Heart right ventricle (tissue), 16 donors: Measurements from ENCODE around the gene UTF1. TPM values are rescaled to one million over a fixed set of nuclear protein-coding genes. Genes with fewer than 3 reads are reported as not detected.

Experiments used
- ATAC-seq, 8 donors: fragments of 200-7000 bp; cut with Tn5 transposase; one replicate each; pipeline ENCODE4 v1.9.1; 2020; ENCODE audit warnings: mild to moderate bottlenecking in 8 of 8, moderate library complexity in 8 of 8, moderate number of reproducible peaks in 1 of 8
- DNase-seq, 2 donors: peaks; one replicate each; pipeline ENCODE4 v3.0.0-alpha.2; 2020
- H3K27ac ChIP-seq, 10 donors: fragments of 200-600 bp; sonication (generic) in 2 of 10; one replicate each; pipeline versions ENCODE4 v1.5.0 to v1.8.0; 2020 to 2022; ENCODE audit warnings: mild to moderate bottlenecking in 3 of 10
- H3K27me3 ChIP-seq, 7 donors: fragments of 200-600 bp; one replicate each; pipeline ENCODE4 v1.8.0; 2021 to 2022; ENCODE audit warnings: mild to moderate bottlenecking in 2 of 7
- H3K36me3 ChIP-seq, 9 donors: fragments of 200-600 bp; sonication (generic) in 1 of 9; one replicate each; pipeline versions ENCODE4 v1.5.0 to v1.8.0; 2020 to 2022; ENCODE audit warnings: mild to moderate bottlenecking in 2 of 9
- H3K4me1 ChIP-seq, 9 donors: fragments of 200-600 bp; sonication (generic) in 1 of 9; one replicate each; pipeline versions ENCODE4 v1.5.0 to v1.8.0; 2020 to 2022; ENCODE audit warnings: mild to moderate bottlenecking in 4 of 9
- H3K4me3 ChIP-seq, 10 donors: fragments of 200-600 bp; sonication (generic) in 2 of 10; one replicate each; pipeline versions ENCODE4 v1.5.0 to v1.8.0; 2020 to 2022; ENCODE audit warnings: mild to moderate bottlenecking in 7 of 10, moderate library complexity in 2 of 10
- H3K9me3 ChIP-seq, 11 donors: fragments of 200-600 bp in 10 of 11; sonication (generic) in 2 of 11; one replicate each; pipeline versions ENCODE4 v1.5.0 to v1.8.0; 2013 to 2022; ENCODE audit warnings: mild to moderate bottlenecking in 2 of 11, control low read depth in 1 of 11, moderate library complexity in 1 of 11
- WGBS, 2 donors: extraction: QIAGEN DNeasy Blood & Tissue Kit; methylation state at CpG; one replicate each; pipeline ENCODE4 v1.1.7; 2013; ENCODE audit warnings: inconsistent platforms in 1 of 2; 5-methylcytosine and 5-hydroxymethylcytosine counted together
- intact Hi-C, 10 donors: fragments of 100-400 bp; cut with DNase I; formaldehyde crosslinking; loops; one replicate each; pipeline versions ENCODE4 v1.11.1 to v1.14.2; 2022
- polyA plus RNA-seq, 2 donors: library from polyadenylated mRNA; stranded (reverse); fragments of 200-250 nt; gene quantifications; one replicate each; pipeline ENCODE4 v1.2.3, GENCODE V29; 2013
- total RNA-seq, 10 donors: library from RNA; stranded (reverse); fragmentation: NEBNext Ultra II Directional in 3 of 10; extraction: Animal tissue kit (Norgen Biotek cat#: 25700) in 3 of 10; gene quantifications; one replicate each; pipeline versions ENCODE4 v1.2.1 to v1.2.4, GENCODE V29; 2021 to 2023
- TF ChIP-seq, protein P1 (sequence below), 9 donors: fragments of 200-600 bp; sonication (generic) in 2 of 9; IDR thresholded peaks; one replicate each; pipeline versions ENCODE4 v1.5.0 to v1.8.0; 2021 to 2022; ENCODE audit warnings: antibody characterized with exemption in 9 of 9, mild to moderate bottlenecking in 5 of 9, moderate library complexity in 1 of 9
- donor health status: Arrhythmogenic right ventricular cardiomyopathy.
- donor health status: ischemic (EF 13 %, LVEDD 7.1; RV severe dilation, severe dysfunction).
- donor health status: healthy with polysubstance abuse.
- donor health status: DM: no; HTN: yes; CAD: no.
- donor health status: DM: no; HTN: no; CAD: no.
- donor health status: ischemic (EF 25% LVEDD 6.9; RV normal size, moderate dysfunction).
- donor health status: ischemic (EF 25% LVEDD 5.7; RV mildly dilated, moderate dysfunction).
- donor health status: healthy.
- donor health status: DM: yes; HTN: yes; CAD: no.
- donor health status: Ischemic cardiomyopathy.
- donor health status: ischemic (EF 35%, LVEDD 5.7; RV mildly dilated, moderate dysfunction).
- donor health status: nonischemic (EF 11% LVEDD 7.7; RV severe dilation, severe dysfunction).
- donor health status: DM: yes; HTN: yes; CAD: no.
- donor health status: PGD.
- donor health status: ischemic (EF 29% LVEDD 5.4; RV normal size, mild dysfunction).
- donor health status: nonischemic (EF 23%, LVEDD 6.1; RV moderate dilation, normal function).

The UTF1 gene
- total and polyA plus RNA-seq, 12 donors: not detected

DNA sequence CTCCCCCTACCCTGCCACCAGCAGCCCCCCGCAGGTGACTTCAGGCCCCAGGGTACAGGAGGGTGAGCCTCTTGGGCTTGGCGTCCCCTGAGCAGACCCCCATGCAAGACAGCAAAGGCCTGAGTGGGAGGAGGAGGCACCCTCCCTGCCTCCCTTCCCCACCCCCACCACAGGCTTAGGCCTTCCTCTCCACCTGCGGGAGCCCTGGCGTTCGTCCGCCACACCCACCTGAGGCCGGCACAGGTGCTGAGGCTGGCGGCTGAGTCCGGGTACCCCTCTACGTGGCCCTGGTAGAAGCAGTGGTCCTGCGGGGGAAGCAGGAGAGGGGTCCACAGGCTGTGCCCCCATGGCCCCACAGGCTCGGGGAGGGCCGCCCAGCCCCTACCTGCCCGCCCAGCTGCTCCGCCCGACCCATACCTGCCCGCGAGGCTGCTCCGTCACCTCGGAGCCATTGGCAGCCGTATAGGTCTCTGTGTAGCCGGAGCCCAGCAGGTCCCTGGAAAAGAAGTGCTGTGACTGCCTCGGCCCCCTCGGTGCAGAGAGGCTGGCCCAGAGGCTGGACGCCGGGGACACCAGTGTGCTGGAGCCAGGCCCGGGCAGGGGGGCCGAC is 43.6 kb downstream of the UTF1 start:
- Histone ChIP-seq H3K27me3 (peaks cover 0 to 33% (median 27%) of the 10 kb centered on the region in 7 donors), H3K4me3 (no peak overlapping the region), H3K4me1 (peaks cover 0 to 42% (median 13%) of the 10 kb centered on the region in 9 donors), H3K36me3 (peaks cover 0 to 53% (median under 1%) of the 10 kb centered on the region in 9 donors), H3K27ac (no peak overlapping the region), H3K9me3 (no peaks in the 10 kb centered on the region)
- 90 to 92% methylated on average over 25 to 28 of the region's 28 CpGs for WGBS, 2 donors
- no peak for ATAC-seq
- TF ChIP-seq, protein P1, sequence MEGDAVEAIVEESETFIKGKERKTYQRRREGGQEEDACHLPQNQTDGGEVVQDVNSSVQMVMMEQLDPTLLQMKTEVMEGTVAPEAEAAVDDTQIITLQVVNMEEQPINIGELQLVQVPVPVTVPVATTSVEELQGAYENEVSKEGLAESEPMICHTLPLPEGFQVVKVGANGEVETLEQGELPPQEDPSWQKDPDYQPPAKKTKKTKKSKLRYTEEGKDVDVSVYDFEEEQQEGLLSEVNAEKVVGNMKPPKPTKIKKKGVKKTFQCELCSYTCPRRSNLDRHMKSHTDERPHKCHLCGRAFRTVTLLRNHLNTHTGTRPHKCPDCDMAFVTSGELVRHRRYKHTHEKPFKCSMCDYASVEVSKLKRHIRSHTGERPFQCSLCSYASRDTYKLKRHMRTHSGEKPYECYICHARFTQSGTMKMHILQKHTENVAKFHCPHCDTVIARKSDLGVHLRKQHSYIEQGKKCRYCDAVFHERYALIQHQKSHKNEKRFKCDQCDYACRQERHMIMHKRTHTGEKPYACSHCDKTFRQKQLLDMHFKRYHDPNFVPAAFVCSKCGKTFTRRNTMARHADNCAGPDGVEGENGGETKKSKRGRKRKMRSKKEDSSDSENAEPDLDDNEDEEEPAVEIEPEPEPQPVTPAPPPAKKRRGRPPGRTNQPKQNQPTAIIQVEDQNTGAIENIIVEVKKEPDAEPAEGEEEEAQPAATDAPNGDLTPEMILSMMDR (IDR thresholded peaks at IDR 0.05): no peak
- no peak for DNase-seq
- intact Hi-C loops: no loop called here

DNA sequence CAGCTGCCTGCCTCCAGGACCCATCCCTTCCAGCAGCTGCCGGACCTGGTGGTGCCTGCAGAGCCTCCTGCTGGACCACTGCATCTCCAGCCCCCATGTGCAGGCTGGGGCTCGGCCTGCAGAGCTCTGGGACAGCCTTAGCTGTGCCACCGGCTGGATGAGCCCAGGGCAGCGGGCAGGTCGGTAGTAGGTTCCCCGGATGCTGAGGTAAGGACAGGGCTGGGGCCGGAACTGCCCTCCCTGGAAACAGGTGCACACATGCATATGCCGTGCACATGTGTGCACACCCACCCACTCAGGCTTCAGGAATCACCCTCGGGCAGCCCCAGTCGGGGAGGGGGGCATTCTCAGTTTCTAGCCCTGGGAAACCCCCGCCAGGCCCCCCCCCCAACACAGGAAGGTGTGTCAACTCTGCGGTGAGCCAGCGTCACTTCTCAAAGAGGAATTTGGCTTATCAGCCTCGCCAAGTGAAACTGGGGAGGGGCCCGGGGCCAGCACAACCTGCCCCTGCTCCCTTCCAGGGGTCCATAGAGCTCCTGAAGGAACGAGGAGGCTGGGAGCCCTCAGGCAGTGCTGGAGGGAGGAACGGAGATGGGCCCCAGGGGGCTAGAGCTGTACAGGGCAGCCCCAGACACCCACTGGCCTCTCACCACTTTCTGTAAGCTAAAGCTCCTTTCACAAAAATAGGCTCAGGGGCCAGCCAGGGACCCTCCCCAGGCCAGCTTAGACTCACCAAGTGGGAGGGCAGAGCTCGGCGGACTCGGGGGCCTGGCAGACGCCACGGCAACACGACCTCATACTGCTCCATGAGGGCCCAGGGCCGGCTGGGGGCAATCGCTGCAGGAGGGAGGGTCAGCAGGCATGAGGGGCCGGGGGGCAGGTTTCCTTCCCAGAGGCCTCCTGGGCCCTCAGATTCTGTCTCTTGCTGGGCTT is 45.0 kb downstream of the UTF1 start:
- Histone ChIP-seq H3K4me3 (peak overlapping the region in 3 of 10 donors; percentile 27 to 54 (median 31)), H3K27me3 (peaks cover 0 to 33% (median 27%) of the 10 kb centered on the region in 7 donors), H3K9me3 (no peaks in the 10 kb centered on the region), H3K36me3 (peaks cover 0 to 50% (median 8%) of the 10 kb centered on the region in 9 donors), H3K27ac (peak overlapping the region in 2 of 10 donors; percentile 66 to 94), H3K4me1 (peaks cover 0 to 56% (median 13%) of the 10 kb centered on the region in 9 donors)
- intact Hi-C loops: no loop called here
- TF ChIP-seq, protein P1 (IDR thresholded peaks at IDR 0.05): no peak
- DNase-seq (no peak), ATAC-seq (no peak)
- WGBS, 2 donors: 38 to 41% methylated on average over 26 of the region's 26 CpGs

DNA sequence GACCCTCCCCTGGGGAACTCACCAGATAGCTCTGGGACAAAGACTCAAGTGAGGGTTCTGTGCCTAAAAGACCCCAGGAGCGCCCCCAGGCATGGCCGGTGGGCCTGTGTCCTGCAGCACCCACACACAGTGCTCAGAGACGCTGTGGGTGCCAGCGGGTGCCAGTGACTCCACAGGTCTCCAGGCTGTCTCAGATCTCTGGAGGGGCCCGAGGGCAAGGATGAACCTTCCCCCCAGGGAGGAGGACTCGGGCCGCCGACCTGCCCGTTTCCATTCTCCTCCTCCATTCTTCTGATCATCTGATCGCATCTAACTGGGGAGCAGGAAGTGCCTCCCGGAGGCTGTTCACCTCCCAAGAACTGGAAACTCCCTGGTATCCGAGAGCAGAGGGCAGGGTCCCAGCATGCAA is 45.7 kb downstream of the UTF1 start:
- Histone ChIP-seq H3K4me1 (peaks cover 0 to 62% (median 13%) of the 10 kb centered on the region in 9 donors), H3K27ac (peak overlapping the region in 2 of 10 donors; percentile 66 to 94)
- no peak for ATAC-seq

DNA sequence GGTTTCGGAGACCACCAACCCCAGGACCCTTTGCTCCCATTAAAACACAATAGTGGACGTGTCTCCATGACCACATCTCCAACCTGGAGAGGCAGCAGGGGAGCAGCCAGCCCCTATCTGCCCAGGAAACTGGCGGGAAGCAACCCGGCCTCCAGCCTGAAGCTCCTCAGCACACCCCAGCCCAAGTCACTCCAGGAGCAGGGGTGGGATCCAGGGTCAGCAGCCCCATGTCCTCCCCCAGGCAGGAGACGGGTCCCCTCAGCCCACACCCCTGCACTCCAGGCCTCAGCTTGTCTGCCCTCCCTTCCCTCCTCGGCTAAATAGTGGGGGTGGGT is 46.0 kb downstream of the UTF1 start:
- TF ChIP-seq, protein P1 (IDR thresholded peaks at IDR 0.05): no peak
- Histone ChIP-seq H3K4me1 (peaks cover 0 to 62% (median 13%) of the 10 kb centered on the region in 9 donors), H3K4me3 (peak overlapping the region in 6 of 10 donors; percentile 15 to 54 (median 27)), H3K9me3 (no peaks in the 10 kb centered on the region), H3K27ac (peak overlapping the region in 2 of 10 donors; percentile 66 to 94), H3K36me3 (peaks cover 0 to 47% (median 8%) of the 10 kb centered on the region in 9 donors), H3K27me3 (peaks cover 0 to 33% (median 27%) of the 10 kb centered on the region in 7 donors)
- DNase-seq: no peak
- 33 to 34% methylated on average over 6 of the region's 6 CpGs for WGBS, 2 donors
- intact Hi-C loops: no loop called here
- no peak for ATAC-seq

More for the DNA sequence above, 45.7 kb downstream of the UTF1 start:
- TF ChIP-seq, protein P1 (IDR thresholded peaks at IDR 0.05): no peak
- 37 to 43% methylated on average over 12 of the region's 12 CpGs for WGBS, 2 donors
- DNase-seq: no peak
- intact Hi-C loops: no loop called here
- peaks cover 0 to 33% (median 27%) of the 10 kb centered on the region in 7 donors for H3K27me3 ChIP-seq
- peaks cover 0 to 50% (median 8%) of the 10 kb centered on the region in 9 donors for H3K36me3 ChIP-seq
- H3K9me3 ChIP-seq: no peaks in the 10 kb centered on the region
- H3K4me3 ChIP-seq: peak overlapping the region in 4 of 10 donors; percentile 20 to 54 (median 29)
